HFFc6 (cell line): Measurements from ENCODE around the gene GPANK1. TPM values are rescaled to one million over a fixed set of nuclear protein-coding genes. Genes with fewer than 3 reads are reported as not detected.
A peak's percentile ranks its signal among the peaks of the same experiment; 100 is the strongest.

Experiments
- DNase-seq: peaks from one replicate; pipeline ENCODE4 v3.0.0-alpha.2; 2018
- H3K27ac Mint-ChIP-seq: 2 replicates; pipeline ENCODE4 v1.8.0; 2020; ENCODE audit warnings: mild to moderate bottlenecking, mixed read lengths
- H3K27me3 Mint-ChIP-seq: 2 replicates; pipeline ENCODE4 v1.8.0; 2021; ENCODE audit warnings: mild to moderate bottlenecking, moderate library complexity, mixed read lengths; ENCODE audit not compliant: insufficient read depth
- H3K36me3 Mint-ChIP-seq: 2 replicates; pipeline ENCODE4 v1.8.0; 2021; ENCODE audit warnings: low read depth, mixed read lengths
- H3K4me1 Mint-ChIP-seq: 2 replicates; pipeline ENCODE4 v1.8.0; 2020; ENCODE audit warnings: low read depth, mixed read lengths
- H3K4me3 Mint-ChIP-seq: 2 replicates; pipeline ENCODE4 v1.8.0; 2020; ENCODE audit warnings: mild to moderate bottlenecking, moderate library complexity, mixed read lengths
- H3K9me3 Mint-ChIP-seq: 2 replicates; pipeline ENCODE4 v1.8.0; 2020; ENCODE audit warnings: mild to moderate bottlenecking, mixed read lengths
- total RNA-seq, 6 experiments: library from RNA; stranded (reverse); fragmentation: NEBNext Ultra II Directional; extraction: Animal tissue kit (Norgen Biotek cat#: 25700); gene quantifications; 2 replicates in 1 of 6; 3 replicates in 5 of 6; pipeline ENCODE4 v1.2.3, GENCODE V29; 2021
- TF ChIP-seq, protein P1 (sequence below): fragments of 200-600 bp; sonication (generic); IDR thresholded peaks from 2 replicates; pipeline ENCODE4 v1.5.0; 2021; ENCODE audit warnings: antibody characterized with exemption, mild to moderate bottlenecking

The GPANK1 gene
- total RNA-seq, 6 experiments from 2014 or later: 11.6 to 14.9 (median 13.0) TPM

DNA sequence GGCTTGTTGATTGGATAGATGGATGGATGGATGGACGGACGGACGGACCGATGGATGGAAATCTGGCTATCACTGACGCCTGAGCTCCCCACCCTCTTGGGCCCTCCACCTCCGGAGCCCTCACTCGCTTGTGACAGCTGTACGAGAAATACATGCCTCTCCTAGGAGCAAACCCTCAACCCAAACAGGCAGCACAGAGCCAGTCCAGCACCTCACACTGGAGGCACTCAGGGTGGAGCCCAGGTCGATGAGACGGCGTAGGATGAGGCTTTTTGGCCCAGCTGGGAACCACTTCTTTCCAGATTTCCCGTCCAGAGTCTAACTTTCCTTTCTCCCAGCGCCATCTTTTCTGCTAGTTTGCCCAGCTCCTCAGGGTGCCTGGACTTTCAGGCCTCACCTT is 18.8 kb upstream of the GPANK1 start:
- H3K4me3 Mint-ChIP-seq: no peak overlapping the region
- DNase-seq: no peak
- H3K27me3 Mint-ChIP-seq: peaks cover 1% of the 10 kb centered on the region; the same call in 1 of the 2 replicates
- TF ChIP-seq, protein P1, sequence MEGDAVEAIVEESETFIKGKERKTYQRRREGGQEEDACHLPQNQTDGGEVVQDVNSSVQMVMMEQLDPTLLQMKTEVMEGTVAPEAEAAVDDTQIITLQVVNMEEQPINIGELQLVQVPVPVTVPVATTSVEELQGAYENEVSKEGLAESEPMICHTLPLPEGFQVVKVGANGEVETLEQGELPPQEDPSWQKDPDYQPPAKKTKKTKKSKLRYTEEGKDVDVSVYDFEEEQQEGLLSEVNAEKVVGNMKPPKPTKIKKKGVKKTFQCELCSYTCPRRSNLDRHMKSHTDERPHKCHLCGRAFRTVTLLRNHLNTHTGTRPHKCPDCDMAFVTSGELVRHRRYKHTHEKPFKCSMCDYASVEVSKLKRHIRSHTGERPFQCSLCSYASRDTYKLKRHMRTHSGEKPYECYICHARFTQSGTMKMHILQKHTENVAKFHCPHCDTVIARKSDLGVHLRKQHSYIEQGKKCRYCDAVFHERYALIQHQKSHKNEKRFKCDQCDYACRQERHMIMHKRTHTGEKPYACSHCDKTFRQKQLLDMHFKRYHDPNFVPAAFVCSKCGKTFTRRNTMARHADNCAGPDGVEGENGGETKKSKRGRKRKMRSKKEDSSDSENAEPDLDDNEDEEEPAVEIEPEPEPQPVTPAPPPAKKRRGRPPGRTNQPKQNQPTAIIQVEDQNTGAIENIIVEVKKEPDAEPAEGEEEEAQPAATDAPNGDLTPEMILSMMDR: no peak
- no peak overlapping the region for H3K27ac Mint-ChIP-seq
- H3K9me3 Mint-ChIP-seq: no peaks in the 10 kb centered on the region
- H3K36me3 Mint-ChIP-seq: 0 out of 2 replicates have a peak, but pooled peaks cover 9% of the 10 kb centered on the region
- H3K4me1 Mint-ChIP-seq: peaks cover 17% of the 10 kb centered on the region

DNA sequence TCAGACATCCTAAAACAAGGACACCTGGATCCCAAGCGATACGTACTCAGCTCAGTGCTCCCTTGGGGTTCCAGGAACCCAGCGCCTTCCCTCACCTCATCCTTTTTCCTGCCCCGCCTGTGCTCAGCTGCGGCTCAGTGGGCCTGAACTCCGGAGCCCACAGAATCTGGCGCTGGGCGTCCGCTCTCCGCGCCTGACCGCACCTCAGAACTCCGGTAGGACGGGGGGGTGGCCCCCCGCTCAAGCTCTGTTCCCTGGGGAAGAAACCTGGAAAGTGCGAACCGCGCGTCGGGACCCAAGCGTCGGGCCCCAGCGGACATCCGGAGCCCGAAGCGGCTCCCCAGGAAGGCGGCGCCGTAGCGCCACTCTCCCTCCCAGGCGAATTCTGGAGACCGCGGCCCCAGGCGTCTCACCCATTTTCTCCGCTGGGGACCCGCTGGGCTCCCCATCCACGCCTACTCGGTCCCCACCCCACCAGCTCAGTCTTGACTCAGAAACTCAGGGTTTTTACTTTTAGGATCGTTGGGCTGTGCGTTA is 16.4 kb upstream of the GPANK1 start:
- 0 out of 2 replicates have a peak, but pooled peaks cover 6% of the 10 kb centered on the region for H3K36me3 Mint-ChIP-seq
- peaks cover 1% of the 10 kb centered on the region; the same call in 1 of the 2 replicates for H3K27me3 Mint-ChIP-seq
- peak overlapping the region; percentile 96 for H3K27ac Mint-ChIP-seq
- TF ChIP-seq, protein P1: no peak; the same call in none of the 2 replicates
- no peaks in the 10 kb centered on the region for H3K9me3 Mint-ChIP-seq
- DNase-seq: no peak
- peak overlapping the region; percentile 87 for H3K4me3 Mint-ChIP-seq
- peaks cover 17% of the 10 kb centered on the region for H3K4me1 Mint-ChIP-seq

DNA sequence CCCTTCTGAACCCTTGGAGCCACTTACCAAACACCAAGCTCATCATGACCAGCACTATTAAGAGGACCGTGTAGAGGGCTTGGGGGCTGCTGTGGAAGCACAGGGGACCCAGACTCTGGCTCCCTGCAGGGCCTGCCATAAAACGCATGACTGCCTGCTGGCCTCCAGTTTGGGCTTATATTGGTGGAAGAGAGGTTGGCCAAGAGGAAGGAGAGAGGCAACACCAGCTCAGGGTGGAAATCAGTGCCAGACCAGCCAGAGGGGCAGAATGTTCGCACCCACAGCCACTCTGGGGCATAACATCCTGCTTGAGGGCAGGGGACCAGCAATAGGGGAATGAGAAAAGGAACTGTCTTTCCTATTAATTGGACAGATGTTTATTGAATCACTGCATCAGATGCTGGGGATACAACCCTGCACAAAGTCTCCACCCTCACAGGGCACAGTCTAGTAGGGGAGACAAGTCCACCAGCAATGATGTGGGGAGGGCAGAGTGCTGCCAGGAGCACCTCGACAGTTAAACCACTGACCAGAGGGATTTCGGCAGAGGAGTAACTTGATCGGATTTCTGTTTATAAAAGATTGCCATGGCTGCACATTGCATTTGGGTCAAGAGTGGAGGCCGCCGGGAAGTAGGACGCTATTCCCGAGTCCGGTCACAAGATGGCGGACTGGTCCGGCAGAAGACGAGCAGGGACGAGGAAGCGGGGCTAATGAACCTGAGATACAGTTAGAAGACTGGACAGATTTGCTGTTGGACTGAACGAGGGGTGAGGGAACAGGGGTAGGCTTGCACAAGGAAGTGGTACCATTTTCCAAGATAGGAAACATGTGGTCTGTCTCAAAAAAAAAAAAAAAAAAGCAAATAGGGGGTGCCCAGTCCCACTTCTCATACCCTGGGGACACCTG is 15.7 kb upstream of the GPANK1 start, which contains the start of gene LY6G5C:
LY6G5C (minus strand) TSS at position 842 of the 909 bp plus-strand sequence; CDS start at position 148, 694 bp downstream.
- H3K4me1 Mint-ChIP-seq: peaks cover 17% of the 10 kb centered on the region
- TF ChIP-seq, protein P1: peak; percentile 75
- H3K27ac Mint-ChIP-seq: peak within 1 kb of the TSS; percentile 96
- peak; percentile 91 for DNase-seq
- peaks cover 1% of the 10 kb centered on the region; the same call in 1 of the 2 replicates for H3K27me3 Mint-ChIP-seq
- H3K9me3 Mint-ChIP-seq: no peaks in the 10 kb centered on the region
- peak within 1 kb of the TSS; percentile 87 for H3K4me3 Mint-ChIP-seq
- no peaks in the 10 kb centered on the region for H3K36me3 Mint-ChIP-seq

DNA sequence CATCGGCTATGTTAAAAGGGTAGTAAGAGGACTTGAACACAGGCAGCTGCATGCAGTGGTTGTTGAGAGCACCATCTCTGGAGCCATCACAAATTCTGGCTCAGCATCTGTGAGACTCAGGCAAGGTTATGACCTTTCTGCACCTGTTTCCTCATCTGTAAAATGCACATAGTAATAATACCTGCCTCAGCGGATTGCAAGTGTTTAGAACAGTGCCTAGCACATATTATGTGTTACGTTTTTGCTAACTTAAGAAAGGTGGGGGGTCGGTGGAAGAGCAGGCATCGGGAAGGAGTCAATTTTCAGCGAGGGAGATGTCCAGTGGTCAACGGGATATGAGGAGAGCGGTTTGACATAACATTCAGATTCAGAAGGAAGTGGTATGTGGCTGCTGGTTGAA is 13.2 kb upstream of the GPANK1 start:
- no peak overlapping the region for H3K27ac Mint-ChIP-seq
- H3K4me1 Mint-ChIP-seq: peaks cover 17% of the 10 kb centered on the region
- no peak overlapping the region for H3K4me3 Mint-ChIP-seq
- H3K27me3 Mint-ChIP-seq: peaks cover 3% of the 10 kb centered on the region
- DNase-seq: no peak
- no peaks in the 10 kb centered on the region for H3K9me3 Mint-ChIP-seq
- H3K36me3 Mint-ChIP-seq: peaks cover 5% of the 10 kb centered on the region
- TF ChIP-seq, protein P1: no peak

DNA sequence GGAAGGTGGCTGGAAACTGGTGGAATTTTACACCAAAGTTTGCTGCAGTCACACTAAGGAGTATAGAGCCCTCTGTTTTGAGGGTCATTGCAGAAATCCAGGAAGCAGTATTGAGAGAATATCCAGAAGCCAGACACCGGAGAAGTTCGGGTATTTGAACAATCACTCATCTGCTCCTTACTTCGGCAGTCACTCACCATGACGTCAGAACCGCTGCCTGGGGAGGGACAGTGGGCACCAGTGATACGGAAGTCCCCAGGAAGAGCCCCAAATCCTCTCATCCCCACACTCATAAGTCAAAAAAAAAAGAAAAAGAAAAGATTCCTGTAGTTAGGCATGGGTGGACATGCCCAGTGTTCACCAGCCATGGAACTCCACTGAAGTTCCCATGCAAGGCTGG is 12.1 kb upstream of the GPANK1 start:
- Mint-ChIP-seq H3K4me3 (no peak overlapping the region), H3K27ac (no peak overlapping the region), H3K9me3 (no peaks in the 10 kb centered on the region), H3K4me1 (peaks cover 17% of the 10 kb centered on the region), H3K27me3 (peaks cover 5% of the 10 kb centered on the region), H3K36me3 (peaks cover 16% of the 10 kb centered on the region)
- TF ChIP-seq, protein P1: no peak
- DNase-seq: no peak
